ENCODE data around the gene PAX5. TPM values are rescaled to one million over a fixed set of nuclear protein-coding genes. Genes with fewer than 3 reads are reported as not detected.
A peak's percentile ranks its signal among the peaks of the same experiment; 100 is the strongest.
"Not testable (repeated sequence)": the region's sequence is repeated elsewhere in the genome, so short reads cannot be mapped to it uniquely, and the experiment has no call there.

PAX5 gene
- total and polyA plus RNA-seq, 5 donors: 0.03 TPM; not detected in 4

DNA sequence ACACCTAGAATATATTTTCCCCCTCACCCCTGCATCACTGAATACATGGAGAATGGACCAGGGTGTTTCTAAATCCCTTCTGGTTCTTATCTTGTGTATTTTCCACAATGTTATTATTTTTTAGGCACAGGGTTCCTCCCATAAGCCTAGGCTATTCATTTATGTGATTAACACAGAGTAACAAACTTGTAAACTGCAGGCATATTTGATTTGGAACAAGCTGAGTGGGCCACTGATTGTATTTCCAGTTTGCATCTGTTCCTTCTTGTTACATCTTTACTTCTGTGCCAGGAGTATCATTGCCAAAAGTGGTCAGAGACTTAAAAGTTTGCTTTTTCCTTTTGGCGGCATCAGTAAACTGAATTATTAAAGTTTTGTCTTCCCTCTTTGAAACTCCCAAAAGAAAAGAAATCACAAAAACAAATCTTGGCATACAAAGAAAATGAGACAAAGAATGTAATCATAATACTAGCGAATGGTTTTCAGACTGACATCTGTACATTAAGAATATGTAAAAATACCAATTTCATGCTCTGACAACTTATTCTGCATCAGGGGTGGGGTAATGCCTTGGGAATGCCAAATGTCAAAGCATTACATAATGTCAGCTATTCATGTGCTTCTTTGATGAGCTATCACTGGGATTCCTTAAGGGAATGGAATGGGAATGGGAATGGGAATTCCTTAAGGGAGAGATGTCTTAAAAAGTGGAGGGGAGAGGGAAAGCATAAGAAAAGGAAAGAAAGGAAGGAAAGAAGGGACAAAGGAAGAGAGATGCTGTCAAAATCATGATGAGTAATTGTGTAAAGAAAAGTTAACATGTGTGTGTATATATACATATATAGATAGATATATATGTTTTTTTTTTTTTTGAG lies 22.2 kb upstream of the PAX5 start:
- 84% methylated on average over 2 of the region's 2 CpGs for WGBS
- no peaks in the 10 kb centered on the region for H3K4me1 ChIP-seq (ENCODE audit: control insufficient read depth, insufficient read depth, low read length)
- no peak overlapping the region for H3K27ac ChIP-seq (ENCODE audit: low read length)
- DNase-seq (no peak), ATAC-seq (no peak)
- peaks cover 10% of the 10 kb centered on the region for H3K27me3 ChIP-seq (ENCODE audit: control insufficient read depth, insufficient read depth)
- intact Hi-C loops (cut with DNase I): no loop called here
- no peak overlapping the region for H3K4me3 ChIP-seq (ENCODE audit: low read length)
- H3K9me3 ChIP-seq (ENCODE audit: control insufficient read depth, low read length): no peaks in the 10 kb centered on the region

DNA sequence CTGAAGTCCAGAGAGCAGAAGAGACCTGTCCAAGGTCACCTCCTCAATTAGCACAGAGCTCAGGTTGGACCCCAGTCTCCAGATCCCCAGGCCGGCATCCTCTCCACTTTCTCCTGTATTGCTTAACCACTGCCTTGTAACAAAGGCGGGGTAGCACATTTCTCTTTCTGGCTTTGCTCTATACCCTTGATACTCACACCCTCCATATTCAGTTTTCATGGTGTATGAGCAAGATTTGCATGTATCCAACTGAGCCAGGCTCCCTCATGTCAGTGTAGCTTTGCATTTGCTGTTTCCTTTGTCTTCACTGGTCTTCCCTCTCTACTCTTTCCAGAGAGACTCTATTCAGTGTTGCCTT lies 20.3 kb upstream of the PAX5 start:
- H3K27me3 ChIP-seq (ENCODE audit: control insufficient read depth, insufficient read depth); intact Hi-C loops (cut with DNase I); H3K27ac ChIP-seq (ENCODE audit: low read length); H3K9me3 ChIP-seq (ENCODE audit: control insufficient read depth, low read length); ATAC-seq; H3K4me3 ChIP-seq (ENCODE audit: low read length); H3K4me1 ChIP-seq (ENCODE audit: control insufficient read depth, insufficient read depth, low read length); DNase-seq: not testable (repeated sequence)
- 39% methylated on average over 2 of the region's 2 CpGs for WGBS

DNA sequence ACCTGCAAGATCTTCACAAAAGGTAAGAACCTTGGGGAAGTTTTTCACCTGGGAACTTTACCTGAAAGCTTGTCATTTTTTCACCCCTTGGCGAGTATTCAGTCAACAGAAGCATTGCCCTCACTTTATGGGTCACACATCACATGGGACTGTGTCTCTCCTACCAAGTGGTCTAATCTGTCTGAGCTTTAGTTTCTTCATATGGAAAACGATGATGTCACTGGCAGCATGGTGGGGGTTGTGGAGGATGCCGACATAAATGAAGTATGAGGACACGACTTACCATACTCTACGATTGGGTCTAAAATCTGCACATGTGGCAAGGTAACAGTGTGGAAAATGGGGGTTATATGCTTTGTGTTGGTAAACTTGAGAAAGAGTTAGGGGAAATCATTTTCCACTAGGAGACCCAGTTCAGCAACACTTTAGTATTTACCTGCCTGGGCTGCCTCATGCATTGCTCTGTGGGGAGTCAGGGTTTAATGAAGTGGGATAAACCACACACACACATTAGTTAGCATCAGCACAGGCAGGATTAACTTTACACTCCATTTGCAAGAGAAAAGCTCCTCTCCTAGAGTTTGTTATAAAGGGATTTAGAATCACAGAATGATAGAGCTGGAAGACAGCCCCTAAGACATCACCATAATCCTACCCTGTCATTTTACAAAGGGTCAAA lies 19.8 kb upstream of the PAX5 start:
- intact Hi-C loops (cut with DNase I): no loop called here
- DNase-seq (no peak), ATAC-seq (no peak)
- 39% methylated on average over 5 of the region's 5 CpGs for WGBS
- no peaks in the 10 kb centered on the region for H3K9me3 ChIP-seq (ENCODE audit: control insufficient read depth, low read length)
- peaks cover 6% of the 10 kb centered on the region for H3K27me3 ChIP-seq (ENCODE audit: control insufficient read depth, insufficient read depth)
- H3K4me1 ChIP-seq (ENCODE audit: control insufficient read depth, insufficient read depth, low read length): no peaks in the 10 kb centered on the region
- no peak overlapping the region for H3K4me3 ChIP-seq (ENCODE audit: low read length)
- no peak overlapping the region for H3K27ac ChIP-seq (ENCODE audit: low read length)

DNA sequence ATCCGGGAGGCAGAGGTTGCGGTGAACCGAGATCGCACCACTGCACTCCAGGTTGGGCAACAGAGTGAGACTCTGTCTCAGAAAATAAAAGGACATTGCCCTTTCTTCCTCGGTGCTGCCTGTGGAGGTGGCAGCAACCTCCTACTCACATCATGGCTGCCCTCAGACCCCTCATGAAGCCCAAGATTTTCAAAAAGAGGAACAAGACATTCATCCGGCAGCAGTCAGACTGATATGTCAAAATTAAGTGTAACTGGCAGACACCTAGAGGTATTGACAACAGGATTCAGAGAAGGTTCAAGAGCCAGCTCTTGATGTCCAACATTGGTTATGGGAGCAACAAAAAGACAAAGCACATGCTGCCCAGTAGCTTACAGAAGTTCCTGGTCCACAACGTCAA lies 12.6 kb upstream of the PAX5 start:
- peaks cover 3% of the 10 kb centered on the region for H3K27me3 ChIP-seq (ENCODE audit: control insufficient read depth, insufficient read depth)
- intact Hi-C loops (cut with DNase I): no loop called here
- no peak overlapping the region for H3K27ac ChIP-seq (ENCODE audit: low read length)
- no peak for ATAC-seq
- H3K4me3 ChIP-seq (ENCODE audit: low read length): no peak overlapping the region
- no peaks in the 10 kb centered on the region for H3K4me1 ChIP-seq (ENCODE audit: control insufficient read depth, insufficient read depth, low read length)
- no peaks in the 10 kb centered on the region for H3K9me3 ChIP-seq (ENCODE audit: control insufficient read depth, low read length)
- no peak for DNase-seq
- 80% methylated on average over 7 of the region's 7 CpGs for WGBS

DNA sequence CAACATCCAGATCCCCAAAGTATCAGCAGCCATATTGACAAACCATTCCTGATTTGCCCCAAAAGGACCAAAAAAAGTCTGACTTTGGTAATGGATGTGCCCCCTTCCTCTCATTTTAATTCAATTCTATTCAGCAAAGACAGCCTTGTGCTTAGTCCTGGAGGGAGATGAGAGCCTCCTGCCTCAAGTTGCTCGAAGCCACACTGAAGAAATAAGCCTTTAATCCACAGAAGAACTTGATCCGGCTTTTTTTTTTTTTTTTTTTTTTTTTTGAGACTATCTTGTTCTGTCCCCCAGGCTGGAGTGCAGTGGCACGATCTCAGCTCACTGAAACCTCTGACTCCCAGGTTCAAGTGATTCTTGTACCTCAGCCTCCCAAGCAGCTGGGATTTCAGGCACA lies 8.4 kb upstream of the PAX5 start:
- no peaks in the 10 kb centered on the region for H3K27me3 ChIP-seq (ENCODE audit: control insufficient read depth, insufficient read depth)
- DNase-seq (no peak), ATAC-seq (no peak)
- no peak overlapping the region for H3K4me3 ChIP-seq (ENCODE audit: low read length)
- 64% methylated on average over 3 of the region's 3 CpGs for WGBS
- no peak overlapping the region for H3K27ac ChIP-seq (ENCODE audit: low read length)
- no peaks in the 10 kb centered on the region for H3K9me3 ChIP-seq (ENCODE audit: control insufficient read depth, low read length)
- peaks cover 5% of the 10 kb centered on the region for H3K4me1 ChIP-seq (ENCODE audit: control insufficient read depth, insufficient read depth, low read length)
- intact Hi-C loops (cut with DNase I): no loop called here

DNA sequence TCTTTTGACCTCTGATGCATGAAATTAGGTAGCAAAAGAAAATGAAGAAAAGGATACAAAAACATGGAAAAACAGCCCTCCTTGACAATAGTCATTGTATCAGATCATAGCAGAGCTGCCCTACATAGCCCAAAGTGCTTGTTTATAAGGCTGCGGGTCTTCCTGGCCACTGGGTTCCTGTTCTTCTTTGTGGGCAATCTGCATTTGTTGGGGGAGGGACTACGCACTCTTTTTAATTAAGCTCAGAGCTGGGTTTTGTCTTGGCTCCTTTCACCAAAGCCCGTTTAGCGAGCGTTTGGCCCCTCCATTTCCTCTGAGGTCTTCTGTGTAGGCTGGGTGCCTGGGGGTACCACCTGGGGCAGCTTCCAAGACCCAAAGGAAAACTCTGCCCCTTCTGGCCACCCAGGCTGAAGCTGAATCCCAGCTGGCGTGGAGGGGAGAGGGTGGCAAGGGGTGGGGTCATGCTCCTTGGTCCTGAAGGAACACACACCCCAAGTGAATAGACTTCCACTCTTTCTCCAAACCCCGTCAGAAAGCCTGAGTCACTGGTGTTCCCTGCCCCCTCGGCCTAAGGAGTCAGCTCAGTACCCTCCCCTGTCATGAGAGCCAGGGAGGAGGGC lies 6.5 kb upstream of the PAX5 start:
- intact Hi-C loops (cut with DNase I): no loop called here
- no peak overlapping the region for H3K4me3 ChIP-seq (ENCODE audit: low read length)
- ATAC-seq (no peak), DNase-seq (no peak)
- no peaks in the 10 kb centered on the region for H3K9me3 ChIP-seq (ENCODE audit: control insufficient read depth, low read length)
- 48% methylated on average over 8 of the region's 8 CpGs for WGBS
- H3K4me1 ChIP-seq (ENCODE audit: control insufficient read depth, insufficient read depth, low read length): peaks cover 7% of the 10 kb centered on the region
- no peak overlapping the region for H3K27ac ChIP-seq (ENCODE audit: low read length)
- H3K27me3 ChIP-seq (ENCODE audit: control insufficient read depth, insufficient read depth): no peaks in the 10 kb centered on the region

DNA sequence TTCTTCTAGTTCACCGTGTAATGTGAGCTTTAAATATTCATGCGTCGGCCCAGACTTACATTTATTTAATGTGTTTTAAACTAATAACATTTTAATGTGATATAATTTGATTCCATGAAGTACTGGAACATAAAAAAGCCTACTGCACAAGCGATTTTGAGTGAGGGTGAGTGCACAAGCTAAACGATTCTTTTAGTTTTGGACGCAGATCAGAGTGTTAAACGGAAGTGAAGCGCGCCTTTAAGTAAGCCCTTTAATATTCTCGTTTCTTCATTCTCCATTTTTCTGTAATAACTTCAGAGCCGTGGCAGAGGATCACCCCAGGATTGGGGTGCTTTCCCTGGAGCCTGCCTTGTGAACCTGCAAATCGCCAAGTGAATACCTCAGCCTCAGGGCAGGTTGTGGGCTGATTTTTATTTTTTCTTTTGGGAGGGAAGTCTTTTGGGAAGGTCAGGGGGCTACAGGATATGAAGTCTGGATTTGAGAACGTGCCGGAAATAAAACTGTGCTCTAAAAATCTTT lies 4.9 kb upstream of the PAX5 start:
- DNase-seq: no peak
- no peaks in the 10 kb centered on the region for H3K9me3 ChIP-seq (ENCODE audit: control insufficient read depth, low read length)
- H3K4me1 ChIP-seq (ENCODE audit: control insufficient read depth, insufficient read depth, low read length): peaks cover 7% of the 10 kb centered on the region
- ATAC-seq: no peak
- no peaks in the 10 kb centered on the region for H3K27me3 ChIP-seq (ENCODE audit: control insufficient read depth, insufficient read depth)
- H3K4me3 ChIP-seq (ENCODE audit: low read length): no peak overlapping the region
- intact Hi-C loops (cut with DNase I): no loop called here
- WGBS: 21% methylated on average over 14 of the region's 14 CpGs
- no peak overlapping the region for H3K27ac ChIP-seq (ENCODE audit: low read length)

DNA sequence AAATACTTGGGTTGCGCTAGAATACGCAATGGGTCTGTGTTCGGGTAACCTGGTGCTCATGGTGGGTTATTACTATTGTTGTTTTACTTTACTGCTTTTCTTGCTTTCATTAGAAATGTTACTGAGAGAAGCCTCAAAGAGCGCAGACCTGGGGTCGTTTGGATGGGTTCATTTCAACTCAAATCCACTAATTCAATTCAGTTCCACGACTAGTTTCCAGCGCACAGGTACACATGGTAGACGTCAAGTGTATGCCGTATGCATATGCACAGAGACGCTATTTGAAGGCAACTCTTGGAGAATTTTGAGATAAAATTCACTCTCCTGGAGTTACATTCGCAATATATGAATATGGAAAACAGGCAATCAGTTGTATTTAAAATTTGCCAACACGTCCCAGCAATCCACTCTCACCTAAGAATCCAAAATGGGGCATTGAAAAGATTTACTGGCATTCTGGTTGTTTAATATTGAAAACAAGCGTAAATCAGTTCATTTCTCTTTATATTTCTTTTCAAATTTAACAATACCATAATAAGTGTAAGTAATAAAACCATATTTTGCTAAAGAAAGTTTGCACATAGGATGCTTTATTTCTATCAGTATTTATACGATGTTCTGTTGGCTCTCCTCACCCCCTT lies 4.4 kb upstream of the PAX5 start:
- WGBS: 14% methylated on average over 14 of the region's 14 CpGs
- intact Hi-C loops (cut with DNase I): no loop called here
- no peak overlapping the region for H3K27ac ChIP-seq (ENCODE audit: low read length)
- no peaks in the 10 kb centered on the region for H3K9me3 ChIP-seq (ENCODE audit: control insufficient read depth, low read length)
- no peak for ATAC-seq
- H3K4me1 ChIP-seq (ENCODE audit: control insufficient read depth, insufficient read depth, low read length): peaks cover 7% of the 10 kb centered on the region
- H3K4me3 ChIP-seq (ENCODE audit: low read length): no peak overlapping the region
- H3K27me3 ChIP-seq (ENCODE audit: control insufficient read depth, insufficient read depth): no peaks in the 10 kb centered on the region
- DNase-seq: no peak

DNA sequence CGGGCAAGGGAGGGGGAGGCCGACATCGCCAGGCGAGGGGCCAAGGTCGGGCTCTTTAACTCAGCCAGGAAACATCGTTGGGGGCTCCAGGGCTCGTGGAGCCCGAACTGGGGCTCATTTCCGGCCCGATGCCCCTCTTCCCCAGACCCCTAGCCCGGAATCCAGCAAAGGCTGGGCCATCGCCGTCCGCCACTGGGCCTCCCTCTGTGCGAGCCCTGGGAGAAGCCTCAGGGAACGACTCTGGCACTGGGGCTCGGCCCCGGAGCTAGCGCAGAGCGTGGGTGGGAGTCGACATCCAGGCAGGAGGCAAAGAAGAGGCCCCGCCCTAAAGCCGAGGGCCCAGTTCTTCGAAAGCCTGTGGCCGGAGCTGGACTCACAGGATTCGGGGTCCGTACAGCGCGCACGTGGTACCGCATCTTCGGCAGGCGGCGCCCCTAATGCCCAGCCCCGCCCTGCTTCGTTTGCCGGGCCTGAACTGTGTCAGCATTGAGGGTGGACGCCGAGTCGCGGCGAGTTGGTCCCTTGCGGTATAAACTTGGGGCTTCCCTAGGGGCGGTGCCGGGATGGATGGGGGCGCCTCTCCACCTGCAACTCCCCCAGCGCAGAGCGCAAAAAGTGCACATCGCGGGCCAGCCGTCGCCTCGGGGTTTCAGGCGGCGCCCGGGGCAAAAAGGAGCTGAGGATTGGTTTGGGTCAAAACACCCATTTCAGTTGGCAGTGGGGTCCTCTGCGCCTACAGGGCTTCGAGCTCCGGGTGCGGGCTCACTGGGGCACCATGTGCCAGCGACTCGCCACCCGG lies 3.6 kb upstream of the PAX5 start:
- H3K27ac ChIP-seq (ENCODE audit: low read length): no peak overlapping the region
- H3K4me3 ChIP-seq (ENCODE audit: low read length): peak overlapping the region; percentile 65
- no peaks in the 10 kb centered on the region for H3K27me3 ChIP-seq (ENCODE audit: control insufficient read depth, insufficient read depth)
- DNase-seq (peak in 1 of 3 donors; percentile 48), ATAC-seq (peak; percentile 17 to 42)
- WGBS: 2% methylated on average over 63 of the region's 63 CpGs
- H3K9me3 ChIP-seq (ENCODE audit: control insufficient read depth, low read length): no peaks in the 10 kb centered on the region
- H3K4me1 ChIP-seq (ENCODE audit: control insufficient read depth, insufficient read depth, low read length): peaks cover 7% of the 10 kb centered on the region
- intact Hi-C loops (cut with DNase I): no loop called here

DNA sequence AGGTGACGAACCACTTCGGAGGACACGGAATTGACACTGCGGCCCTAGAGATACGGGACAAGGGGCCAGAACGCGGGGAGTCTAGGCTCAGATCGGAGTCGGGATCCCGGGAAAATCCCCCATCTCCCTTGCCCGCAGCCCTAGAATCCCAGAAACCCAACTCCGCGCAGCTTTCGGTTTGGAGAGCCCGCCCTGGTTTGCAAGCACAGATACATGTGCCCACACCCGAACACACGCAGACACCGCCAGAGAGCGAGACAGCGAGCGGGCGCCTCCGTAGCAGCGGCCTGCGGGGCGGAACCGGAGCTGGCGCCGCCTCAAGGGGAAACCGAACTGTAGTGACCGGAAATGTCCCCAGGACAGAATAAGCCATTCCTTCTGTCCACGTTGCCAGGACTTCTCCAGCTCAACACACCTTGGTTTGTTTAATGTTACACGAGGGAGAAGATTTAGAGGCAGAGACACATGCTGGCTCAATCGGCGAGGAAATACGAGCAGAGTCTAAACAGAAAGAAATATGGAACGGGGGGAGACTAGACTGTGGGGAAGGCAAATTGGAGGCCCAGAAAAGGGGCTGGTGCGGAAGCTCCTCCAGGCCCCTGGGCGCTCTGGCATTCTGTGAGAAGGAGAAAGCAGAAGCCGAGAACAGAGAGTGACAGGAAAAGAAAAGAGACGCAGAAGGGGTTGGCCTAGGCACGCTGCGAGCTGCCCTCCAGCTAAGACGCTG lies 2.9 kb upstream of the PAX5 start:
- peaks cover 7% of the 10 kb centered on the region for H3K4me1 ChIP-seq (ENCODE audit: control insufficient read depth, insufficient read depth, low read length)
- WGBS: under 1% methylated on average over 44 of the region's 44 CpGs
- intact Hi-C loops (cut with DNase I): no loop called here
- peak overlapping the region; percentile 65 for H3K4me3 ChIP-seq (ENCODE audit: low read length)
- ATAC-seq (peak; percentile 68 to 75), DNase-seq (peak; percentile 43 to 70 (median 62))
- H3K27ac ChIP-seq (ENCODE audit: low read length): no peak overlapping the region
- H3K9me3 ChIP-seq (ENCODE audit: control insufficient read depth, low read length): no peaks in the 10 kb centered on the region
- no peaks in the 10 kb centered on the region for H3K27me3 ChIP-seq (ENCODE audit: control insufficient read depth, insufficient read depth)
